Nephron progenitor cell (in vitro differentiated cells): Measurements from ENCODE around the gene COL5A1.
"Not testable (repeated sequence)": the region's sequence is repeated elsewhere in the genome, so short reads cannot be mapped to it uniquely, and the experiment has no call there.

Experiments
- DNase-seq: peaks from one replicate; pipeline ENCODE4 v3.0.0; 2021
- H3K27ac Mint-ChIP-seq: 2 replicates; pipeline ENCODE4 v1.8.0; 2021; ENCODE audit warnings: mild to moderate bottlenecking, moderate library complexity, mixed read lengths
- H3K27me3 Mint-ChIP-seq: 2 replicates; pipeline ENCODE4 v1.8.0; 2021; ENCODE audit warnings: mild to moderate bottlenecking, low read depth, mixed read lengths; ENCODE audit not compliant: poor library complexity
- H3K36me3 Mint-ChIP-seq: 2 replicates; pipeline ENCODE4 v1.8.0; 2021; ENCODE audit warnings: low read depth, mixed read lengths
- H3K4me1 Mint-ChIP-seq: 2 replicates; pipeline ENCODE4 v1.8.0; 2021; ENCODE audit warnings: mixed read lengths
- H3K4me3 Mint-ChIP-seq: 2 replicates; pipeline ENCODE4 v1.8.0; 2021; ENCODE audit warnings: mild to moderate bottlenecking, moderate library complexity, mixed read lengths
- H3K9me3 Mint-ChIP-seq: 2 replicates; pipeline ENCODE4 v1.8.0; 2021; ENCODE audit warnings: mild to moderate bottlenecking, moderate library complexity, mixed read lengths
- TF ChIP-seq, protein P1 (sequence below): fragments of 200-600 bp; sonication (generic); IDR thresholded peaks from 2 replicates; pipeline ENCODE4 v1.5.0; 2021; ENCODE audit warnings: antibody characterized with exemption

The COL5A1 gene

DNA sequence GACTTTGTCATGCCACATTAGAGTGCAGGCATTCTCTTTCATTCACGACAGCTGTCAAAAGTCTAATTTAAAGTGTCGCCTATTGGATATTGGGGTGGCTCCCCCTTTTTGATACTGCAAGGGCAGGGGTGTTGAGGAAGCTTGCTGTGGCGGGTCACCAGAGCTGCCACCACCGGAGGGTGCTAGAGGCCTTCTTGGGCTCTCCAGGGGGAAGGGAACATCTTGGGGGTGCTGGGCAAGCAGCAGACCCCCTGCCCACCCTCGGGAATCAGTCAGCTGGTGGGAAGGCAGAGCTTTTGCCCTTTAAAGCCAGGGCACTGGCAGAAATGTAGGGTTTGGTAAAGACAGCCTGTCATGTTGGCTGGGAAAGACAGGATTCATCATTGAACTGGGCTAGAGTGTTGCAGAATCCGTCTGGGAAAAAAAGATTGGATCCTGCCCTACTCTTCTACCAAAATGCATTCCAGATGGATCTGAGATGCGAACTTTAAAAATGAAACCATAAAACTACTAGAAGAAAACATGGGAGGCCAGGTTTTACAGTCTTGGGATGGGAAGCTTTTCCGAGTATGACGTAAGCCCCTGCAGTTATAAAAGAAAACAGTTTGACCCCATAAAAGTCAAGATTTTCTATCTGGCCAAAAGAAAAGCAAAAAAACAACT lies 22.3 kb downstream of the COL5A1 start:
- Mint-ChIP-seq H3K36me3 (peaks cover 30% of the 10 kb centered on the region), H3K27me3 (no peaks in the 10 kb centered on the region), H3K4me3 (no peak overlapping the region), H3K27ac (no peak overlapping the region), H3K9me3 (peaks cover 6% of the 10 kb centered on the region), H3K4me1 (peaks cover 18% of the 10 kb centered on the region)
- TF ChIP-seq, protein P1, sequence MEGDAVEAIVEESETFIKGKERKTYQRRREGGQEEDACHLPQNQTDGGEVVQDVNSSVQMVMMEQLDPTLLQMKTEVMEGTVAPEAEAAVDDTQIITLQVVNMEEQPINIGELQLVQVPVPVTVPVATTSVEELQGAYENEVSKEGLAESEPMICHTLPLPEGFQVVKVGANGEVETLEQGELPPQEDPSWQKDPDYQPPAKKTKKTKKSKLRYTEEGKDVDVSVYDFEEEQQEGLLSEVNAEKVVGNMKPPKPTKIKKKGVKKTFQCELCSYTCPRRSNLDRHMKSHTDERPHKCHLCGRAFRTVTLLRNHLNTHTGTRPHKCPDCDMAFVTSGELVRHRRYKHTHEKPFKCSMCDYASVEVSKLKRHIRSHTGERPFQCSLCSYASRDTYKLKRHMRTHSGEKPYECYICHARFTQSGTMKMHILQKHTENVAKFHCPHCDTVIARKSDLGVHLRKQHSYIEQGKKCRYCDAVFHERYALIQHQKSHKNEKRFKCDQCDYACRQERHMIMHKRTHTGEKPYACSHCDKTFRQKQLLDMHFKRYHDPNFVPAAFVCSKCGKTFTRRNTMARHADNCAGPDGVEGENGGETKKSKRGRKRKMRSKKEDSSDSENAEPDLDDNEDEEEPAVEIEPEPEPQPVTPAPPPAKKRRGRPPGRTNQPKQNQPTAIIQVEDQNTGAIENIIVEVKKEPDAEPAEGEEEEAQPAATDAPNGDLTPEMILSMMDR: no peak
- peak; percentile 2 for DNase-seq

DNA sequence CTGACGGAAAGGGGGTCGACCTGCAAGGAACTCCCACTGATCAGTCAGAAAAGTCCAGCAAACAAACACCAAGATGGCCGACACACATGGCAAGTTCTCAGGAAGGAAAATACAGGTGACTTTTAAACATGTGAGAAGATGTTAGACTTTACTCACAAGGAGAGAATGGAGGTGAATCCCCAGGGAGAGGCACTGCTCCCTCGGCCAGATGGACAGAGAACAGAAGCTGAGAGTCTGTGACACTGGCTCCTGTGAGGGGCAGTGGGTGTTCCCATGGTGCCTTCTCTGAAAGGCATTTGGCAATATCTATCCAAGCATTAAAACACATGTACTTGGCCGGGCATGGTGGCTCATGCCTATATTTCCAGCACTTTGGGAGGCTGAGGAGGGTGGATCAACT lies 22.8 kb downstream of the COL5A1 start:
- Mint-ChIP-seq H3K9me3 (peaks cover 6% of the 10 kb centered on the region), H3K4me1 (peaks cover 18% of the 10 kb centered on the region), H3K27ac (no peak overlapping the region), H3K36me3 (peaks cover 28% of the 10 kb centered on the region), H3K4me3 (no peak overlapping the region), H3K27me3 (no peaks in the 10 kb centered on the region)
- DNase-seq: no peak
- TF ChIP-seq, protein P1: no peak

DNA sequence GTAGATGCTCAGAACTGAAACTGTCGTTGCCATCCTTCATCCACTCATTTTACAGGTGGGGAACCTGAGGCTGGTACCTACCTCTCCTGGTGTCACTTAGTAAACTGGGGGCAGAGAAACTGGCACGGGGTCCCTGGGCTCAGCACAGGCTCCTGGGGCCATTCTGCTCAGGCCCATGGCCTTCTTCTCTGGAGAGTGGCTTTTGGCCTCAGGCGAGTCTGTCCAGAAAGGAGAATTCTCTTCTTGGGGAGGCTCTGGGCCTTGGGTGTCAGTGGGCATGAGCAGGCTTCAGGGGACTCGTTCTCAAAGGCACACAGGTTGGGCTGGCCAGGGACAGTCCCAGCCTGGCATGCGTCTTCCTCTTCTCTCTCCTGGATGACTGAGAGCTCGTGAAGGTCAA lies 24.6 kb downstream of the COL5A1 start:
- DNase-seq: no peak
- TF ChIP-seq, protein P1: no peak
- H3K27me3 Mint-ChIP-seq: no peaks in the 10 kb centered on the region
- no peak overlapping the region for H3K4me3 Mint-ChIP-seq
- no peaks in the 10 kb centered on the region for H3K9me3 Mint-ChIP-seq
- H3K27ac Mint-ChIP-seq: no peak overlapping the region
- H3K4me1 Mint-ChIP-seq: peaks cover 29% of the 10 kb centered on the region
- peaks cover 19% of the 10 kb centered on the region for H3K36me3 Mint-ChIP-seq

DNA sequence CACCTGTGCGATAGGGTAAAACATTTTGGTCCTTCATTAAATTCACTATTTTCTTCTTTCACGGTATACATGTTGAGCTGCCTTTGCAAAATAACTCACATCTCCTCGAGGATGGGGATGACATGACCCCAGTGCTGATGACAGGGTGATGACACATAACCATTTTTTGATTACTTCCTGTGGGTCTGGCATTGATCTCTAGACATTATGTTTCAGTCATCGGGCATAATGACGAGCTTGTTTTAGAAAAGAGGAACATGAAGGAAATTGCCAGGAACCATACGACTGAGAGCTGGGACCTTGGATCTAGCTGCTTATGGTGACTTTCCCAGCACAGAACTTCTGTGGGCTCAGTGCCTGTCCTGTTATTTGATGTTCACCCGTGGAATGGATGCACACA lies 25.2 kb downstream of the COL5A1 start:
- Mint-ChIP-seq H3K27ac (no peak overlapping the region), H3K36me3 (peaks cover 24% of the 10 kb centered on the region), H3K9me3 (no peaks in the 10 kb centered on the region), H3K4me1 (peaks cover 24% of the 10 kb centered on the region), H3K4me3 (no peak overlapping the region), H3K27me3 (no peaks in the 10 kb centered on the region)
- TF ChIP-seq, protein P1: no peak
- no peak for DNase-seq

DNA sequence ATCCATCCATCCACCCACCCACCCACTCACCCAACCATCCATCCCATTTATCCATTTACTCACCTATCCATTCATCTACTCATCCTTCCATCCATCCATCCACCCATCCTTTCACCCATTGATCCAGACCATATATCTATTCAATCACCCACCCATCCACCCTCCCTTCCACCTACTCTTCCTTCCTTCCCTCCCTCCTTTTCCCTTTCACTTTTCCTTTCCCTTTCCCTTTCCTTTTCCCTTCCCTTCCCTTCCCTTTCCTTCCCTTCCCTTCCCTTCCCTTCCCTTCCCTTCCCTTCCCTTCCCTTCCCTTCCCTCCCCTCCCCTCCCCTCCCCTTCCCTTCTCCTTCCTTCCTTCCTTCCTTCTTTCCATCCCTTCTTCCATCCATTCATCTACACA lies 27.4 kb downstream of the COL5A1 start:
- H3K27me3 Mint-ChIP-seq, H3K4me3 Mint-ChIP-seq, DNase-seq, H3K27ac Mint-ChIP-seq: not testable (repeated sequence)
- Mint-ChIP-seq H3K4me1 (peaks cover 11% of the 10 kb centered on the region), H3K9me3 (peaks cover 19% of the 10 kb centered on the region), H3K36me3 (peaks cover 44% of the 10 kb centered on the region)

DNA sequence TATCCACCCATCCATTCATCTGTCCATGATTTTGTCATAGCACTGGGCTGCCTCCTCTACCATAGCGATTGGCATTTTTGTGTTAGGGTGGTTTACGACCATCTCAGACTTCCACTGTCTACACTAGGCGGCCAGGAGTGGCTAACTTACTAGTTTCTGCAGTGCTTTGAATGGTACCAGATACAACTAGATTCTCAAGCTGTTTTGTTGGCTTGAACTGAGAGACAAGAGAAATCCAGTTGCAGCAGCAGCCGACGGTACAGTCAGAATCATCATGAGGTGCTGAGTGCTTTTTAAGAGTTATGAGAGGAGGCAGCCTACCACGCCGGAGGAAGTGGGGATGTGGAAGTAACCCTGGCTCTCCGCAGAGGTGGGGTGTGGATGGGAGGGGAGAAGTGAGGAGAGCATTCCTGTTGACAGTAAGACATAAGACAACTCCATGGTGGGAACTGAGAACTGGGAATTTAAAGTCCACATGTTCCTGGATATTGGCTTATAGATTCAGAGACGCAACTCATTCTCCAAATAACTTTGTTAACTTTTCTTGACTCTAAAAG lies 27.9 kb downstream of the COL5A1 start:
- peaks cover 11% of the 10 kb centered on the region for H3K4me1 Mint-ChIP-seq

More for the DNA sequence above, 27.9 kb downstream of the COL5A1 start:
- Mint-ChIP-seq H3K36me3 (peaks cover 44% of the 10 kb centered on the region), H3K4me3 (no peak overlapping the region), H3K9me3 (peaks cover 24% of the 10 kb centered on the region), H3K27ac (no peak overlapping the region), H3K27me3 (no peaks in the 10 kb centered on the region)
- TF ChIP-seq, protein P1: no peak
- peak; percentile 1 for DNase-seq
